ENCODE data around the gene TMED4. TPM values are rescaled to one million over a fixed set of nuclear protein-coding genes. Genes with fewer than 3 reads are reported as not detected.

TMED4 gene
- total and polyA plus RNA-seq, 2 of the 13 experiments (the other 11 are each of a cell fraction or from before 2014, with no cell fraction given): 81.4 to 109 TPM

DNA sequence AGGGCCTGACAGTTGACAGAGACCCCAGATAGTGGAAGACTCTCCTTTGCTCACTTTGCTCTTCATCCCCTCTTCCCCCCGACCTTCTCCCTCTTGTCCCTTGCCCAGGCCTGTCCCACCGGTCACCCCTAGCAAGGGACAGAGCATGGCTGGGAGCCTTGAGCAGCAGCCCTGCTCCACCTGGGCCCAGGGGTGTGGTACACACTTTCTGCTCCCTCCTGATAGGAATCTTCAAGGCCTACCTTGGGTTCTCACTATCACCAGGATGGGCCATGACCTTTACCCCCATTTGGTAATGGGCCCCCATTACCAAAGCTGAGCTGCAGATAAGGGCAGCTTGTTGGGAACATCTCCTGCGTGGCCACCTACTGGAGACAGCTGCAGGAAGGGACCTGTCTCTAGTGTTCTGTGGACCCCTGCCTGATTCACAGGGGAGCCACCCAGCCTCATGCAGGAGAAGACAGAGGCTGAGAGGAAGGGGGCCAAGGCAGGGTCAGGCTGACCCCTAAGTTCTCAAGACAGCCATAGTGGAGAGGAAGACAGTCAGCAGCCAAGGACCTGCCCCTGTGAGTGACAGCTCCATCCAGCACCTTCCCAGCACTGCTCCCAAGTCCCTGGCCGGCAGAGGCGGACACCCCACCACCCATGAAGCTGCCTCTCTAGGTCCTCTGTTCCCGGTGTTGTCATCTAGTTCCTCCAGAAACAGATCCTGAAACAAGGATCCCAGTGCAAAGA, 40.0 kb downstream of the TMED4 start (continued):
- TF ChIP-seq, protein P1, sequence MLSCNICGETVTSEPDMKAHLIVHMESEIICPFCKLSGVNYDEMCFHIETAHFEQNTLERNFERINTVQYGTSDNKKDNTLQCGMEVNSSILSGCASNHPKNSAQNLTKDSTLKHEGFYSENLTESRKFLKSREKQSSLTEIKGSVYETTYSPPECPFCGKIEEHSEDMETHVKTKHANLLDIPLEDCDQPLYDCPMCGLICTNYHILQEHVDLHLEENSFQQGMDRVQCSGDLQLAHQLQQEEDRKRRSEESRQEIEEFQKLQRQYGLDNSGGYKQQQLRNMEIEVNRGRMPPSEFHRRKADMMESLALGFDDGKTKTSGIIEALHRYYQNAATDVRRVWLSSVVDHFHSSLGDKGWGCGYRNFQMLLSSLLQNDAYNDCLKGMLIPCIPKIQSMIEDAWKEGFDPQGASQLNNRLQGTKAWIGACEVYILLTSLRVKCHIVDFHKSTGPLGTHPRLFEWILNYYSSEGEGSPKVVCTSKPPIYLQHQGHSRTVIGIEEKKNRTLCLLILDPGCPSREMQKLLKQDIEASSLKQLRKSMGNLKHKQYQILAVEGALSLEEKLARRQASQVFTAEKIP (CRISPR knock-in tag; IDR thresholded peaks at IDR 0.05; ENCODE audit: borderline replicate concordance): no peak
- TF ChIP-seq MTA3 (CRISPR knock-in tag; IDR thresholded peaks at IDR 0.05) (no peak), ZBTB34 (CRISPR knock-in tag; IDR thresholded peaks at IDR 0.05) (peak; percentile 88; the same call in 1 of the 2 replicates), STAG1 (CRISPR knock-in tag; IDR thresholded peaks at IDR 0.05) (0 out of 2 replicates have a peak, but pooled peaks have one; percentile 11), RXRB (CRISPR knock-in tag; IDR thresholded peaks at IDR 0.05; ENCODE audit: borderline replicate concordance) (peak; percentile 77), PPARG (CRISPR knock-in tag; conservative IDR thresholded peaks at IDR 0.05) (peak; percentile 88), SIN3A (IDR thresholded peaks at IDR 0.05; ENCODE audit: borderline replicate concordance, low read depth, low read length) (peak; percentile 44; the same call in 1 of the 2 replicates), BORCS8-MEF2B (CRISPR knock-in tag; IDR thresholded peaks at IDR 0.05) (0 out of 2 replicates have a peak, but pooled peaks have one; percentile 9), SNAPC5 (CRISPR knock-in tag; IDR thresholded peaks at IDR 0.05; ENCODE audit: borderline replicate concordance) (no peak)
- TF ChIP-seq, protein P2, sequence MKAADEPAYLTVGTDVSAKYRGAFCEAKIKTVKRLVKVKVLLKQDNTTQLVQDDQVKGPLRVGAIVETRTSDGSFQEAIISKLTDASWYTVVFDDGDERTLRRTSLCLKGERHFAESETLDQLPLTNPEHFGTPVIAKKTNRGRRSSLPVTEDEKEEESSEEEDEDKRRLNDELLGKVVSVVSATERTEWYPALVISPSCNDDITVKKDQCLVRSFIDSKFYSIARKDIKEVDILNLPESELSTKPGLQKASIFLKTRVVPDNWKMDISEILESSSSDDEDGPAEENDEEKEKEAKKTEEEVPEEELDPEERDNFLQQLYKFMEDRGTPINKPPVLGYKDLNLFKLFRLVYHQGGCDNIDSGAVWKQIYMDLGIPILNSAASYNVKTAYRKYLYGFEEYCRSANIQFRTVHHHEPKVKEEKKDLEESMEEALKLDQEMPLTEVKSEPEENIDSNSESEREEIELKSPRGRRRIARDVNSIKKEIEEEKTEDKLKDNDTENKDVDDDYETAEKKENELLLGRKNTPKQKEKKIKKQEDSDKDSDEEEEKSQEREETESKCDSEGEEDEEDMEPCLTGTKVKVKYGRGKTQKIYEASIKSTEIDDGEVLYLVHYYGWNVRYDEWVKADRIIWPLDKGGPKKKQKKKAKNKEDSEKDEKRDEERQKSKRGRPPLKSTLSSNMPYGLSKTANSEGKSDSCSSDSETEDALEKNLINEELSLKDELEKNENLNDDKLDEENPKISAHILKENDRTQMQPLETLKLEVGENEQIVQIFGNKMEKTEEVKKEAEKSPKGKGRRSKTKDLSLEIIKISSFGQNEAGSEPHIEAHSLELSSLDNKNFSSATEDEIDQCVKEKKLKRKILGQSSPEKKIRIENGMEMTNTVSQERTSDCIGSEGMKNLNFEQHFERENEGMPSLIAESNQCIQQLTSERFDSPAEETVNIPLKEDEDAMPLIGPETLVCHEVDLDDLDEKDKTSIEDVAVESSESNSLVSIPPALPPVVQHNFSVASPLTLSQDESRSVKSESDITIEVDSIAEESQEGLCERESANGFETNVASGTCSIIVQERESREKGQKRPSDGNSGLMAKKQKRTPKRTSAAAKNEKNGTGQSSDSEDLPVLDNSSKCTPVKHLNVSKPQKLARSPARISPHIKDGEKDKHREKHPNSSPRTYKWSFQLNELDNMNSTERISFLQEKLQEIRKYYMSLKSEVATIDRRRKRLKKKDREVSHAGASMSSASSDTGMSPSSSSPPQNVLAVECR (CRISPR knock-in tag; IDR thresholded peaks at IDR 0.05; ENCODE audit: borderline replicate concordance): no peak
- TF ChIP-seq, protein P3, sequence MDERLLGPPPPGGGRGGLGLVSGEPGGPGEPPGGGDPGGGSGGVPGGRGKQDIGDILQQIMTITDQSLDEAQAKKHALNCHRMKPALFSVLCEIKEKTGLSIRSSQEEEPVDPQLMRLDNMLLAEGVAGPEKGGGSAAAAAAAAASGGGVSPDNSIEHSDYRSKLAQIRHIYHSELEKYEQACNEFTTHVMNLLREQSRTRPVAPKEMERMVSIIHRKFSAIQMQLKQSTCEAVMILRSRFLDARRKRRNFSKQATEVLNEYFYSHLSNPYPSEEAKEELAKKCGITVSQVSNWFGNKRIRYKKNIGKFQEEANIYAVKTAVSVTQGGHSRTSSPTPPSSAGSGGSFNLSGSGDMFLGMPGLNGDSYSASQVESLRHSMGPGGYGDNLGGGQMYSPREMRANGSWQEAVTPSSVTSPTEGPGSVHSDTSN (CRISPR knock-in tag; IDR thresholded peaks at IDR 0.05): peak; percentile 69; the same call in 1 of the 2 replicates
- TF ChIP-seq, protein P4, sequence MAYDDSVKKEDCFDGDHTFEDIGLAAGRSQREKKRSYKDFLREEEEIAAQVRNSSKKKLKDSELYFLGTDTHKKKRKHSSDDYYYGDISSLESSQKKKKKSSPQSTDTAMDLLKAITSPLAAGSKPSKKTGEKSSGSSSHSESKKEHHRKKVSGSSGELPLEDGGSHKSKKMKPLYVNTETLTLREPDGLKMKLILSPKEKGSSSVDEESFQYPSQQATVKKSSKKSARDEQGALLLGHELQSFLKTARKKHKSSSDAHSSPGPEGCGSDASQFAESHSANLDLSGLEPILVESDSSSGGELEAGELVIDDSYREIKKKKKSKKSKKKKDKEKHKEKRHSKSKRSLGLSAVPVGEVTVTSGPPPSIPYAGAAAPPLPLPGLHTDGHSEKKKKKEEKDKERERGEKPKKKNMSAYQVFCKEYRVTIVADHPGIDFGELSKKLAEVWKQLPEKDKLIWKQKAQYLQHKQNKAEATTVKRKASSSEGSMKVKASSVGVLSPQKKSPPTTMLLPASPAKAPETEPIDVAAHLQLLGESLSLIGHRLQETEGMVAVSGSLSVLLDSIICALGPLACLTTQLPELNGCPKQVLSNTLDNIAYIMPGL (CRISPR knock-in tag; IDR thresholded peaks at IDR 0.05; ENCODE audit: borderline replicate concordance in 1 of 2, low read depth in 1 of 2): 0 out of 4 replicates have a peak, but pooled peaks of 1 of the 2 experiments have one; percentile 13
- TF ChIP-seq, protein P5, sequence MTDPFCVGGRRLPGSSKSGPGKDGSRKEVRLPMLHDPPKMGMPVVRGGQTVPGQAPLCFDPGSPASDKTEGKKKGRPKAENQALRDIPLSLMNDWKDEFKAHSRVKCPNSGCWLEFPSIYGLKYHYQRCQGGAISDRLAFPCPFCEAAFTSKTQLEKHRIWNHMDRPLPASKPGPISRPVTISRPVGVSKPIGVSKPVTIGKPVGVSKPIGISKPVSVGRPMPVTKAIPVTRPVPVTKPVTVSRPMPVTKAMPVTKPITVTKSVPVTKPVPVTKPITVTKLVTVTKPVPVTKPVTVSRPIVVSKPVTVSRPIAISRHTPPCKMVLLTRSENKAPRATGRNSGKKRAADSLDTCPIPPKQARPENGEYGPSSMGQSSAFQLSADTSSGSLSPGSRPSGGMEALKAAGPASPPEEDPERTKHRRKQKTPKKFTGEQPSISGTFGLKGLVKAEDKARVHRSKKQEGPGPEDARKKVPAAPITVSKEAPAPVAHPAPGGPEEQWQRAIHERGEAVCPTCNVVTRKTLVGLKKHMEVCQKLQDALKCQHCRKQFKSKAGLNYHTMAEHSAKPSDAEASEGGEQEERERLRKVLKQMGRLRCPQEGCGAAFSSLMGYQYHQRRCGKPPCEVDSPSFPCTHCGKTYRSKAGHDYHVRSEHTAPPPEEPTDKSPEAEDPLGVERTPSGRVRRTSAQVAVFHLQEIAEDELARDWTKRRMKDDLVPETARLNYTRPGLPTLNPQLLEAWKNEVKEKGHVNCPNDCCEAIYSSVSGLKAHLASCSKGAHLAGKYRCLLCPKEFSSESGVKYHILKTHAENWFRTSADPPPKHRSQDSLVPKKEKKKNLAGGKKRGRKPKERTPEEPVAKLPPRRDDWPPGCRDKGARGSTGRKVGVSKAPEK (CRISPR knock-in tag; IDR thresholded peaks at IDR 0.05; ENCODE audit: borderline replicate concordance): no peak
